ENCODE data around the gene FRMD8.

DNA sequence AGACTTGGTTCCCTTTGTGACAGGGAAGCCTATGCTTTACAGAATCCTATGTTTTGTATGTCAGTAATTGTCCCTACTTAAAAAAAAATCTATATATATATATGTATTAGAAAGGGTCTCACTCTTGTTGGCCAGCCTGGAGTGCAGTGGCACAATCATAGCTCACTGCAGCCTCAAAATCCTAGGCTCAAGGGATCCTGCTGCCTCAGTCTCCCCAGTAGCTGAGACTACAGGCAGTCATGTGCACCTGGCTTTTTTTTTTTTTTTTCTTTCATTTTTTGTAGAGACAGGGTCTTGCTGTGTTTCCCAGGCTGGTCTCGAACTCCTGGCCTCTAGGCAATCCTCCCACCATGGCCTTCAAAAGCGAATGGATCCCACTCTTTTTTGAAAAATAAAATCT, 34.1 kb downstream of the FRMD8 start:
- TF ChIP-seq, protein P1, sequence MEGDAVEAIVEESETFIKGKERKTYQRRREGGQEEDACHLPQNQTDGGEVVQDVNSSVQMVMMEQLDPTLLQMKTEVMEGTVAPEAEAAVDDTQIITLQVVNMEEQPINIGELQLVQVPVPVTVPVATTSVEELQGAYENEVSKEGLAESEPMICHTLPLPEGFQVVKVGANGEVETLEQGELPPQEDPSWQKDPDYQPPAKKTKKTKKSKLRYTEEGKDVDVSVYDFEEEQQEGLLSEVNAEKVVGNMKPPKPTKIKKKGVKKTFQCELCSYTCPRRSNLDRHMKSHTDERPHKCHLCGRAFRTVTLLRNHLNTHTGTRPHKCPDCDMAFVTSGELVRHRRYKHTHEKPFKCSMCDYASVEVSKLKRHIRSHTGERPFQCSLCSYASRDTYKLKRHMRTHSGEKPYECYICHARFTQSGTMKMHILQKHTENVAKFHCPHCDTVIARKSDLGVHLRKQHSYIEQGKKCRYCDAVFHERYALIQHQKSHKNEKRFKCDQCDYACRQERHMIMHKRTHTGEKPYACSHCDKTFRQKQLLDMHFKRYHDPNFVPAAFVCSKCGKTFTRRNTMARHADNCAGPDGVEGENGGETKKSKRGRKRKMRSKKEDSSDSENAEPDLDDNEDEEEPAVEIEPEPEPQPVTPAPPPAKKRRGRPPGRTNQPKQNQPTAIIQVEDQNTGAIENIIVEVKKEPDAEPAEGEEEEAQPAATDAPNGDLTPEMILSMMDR (IDR thresholded peaks at IDR 0.05; ENCODE audit: poor library complexity), result no peak
- TF ChIP-seq EZH2phosphoT487 (IDR thresholded peaks at IDR 0.05; ENCODE audit: low read depth, severe bottlenecking, unreplicated experiment), result no peak
- no peak for TF ChIP-seq EZH2 (IDR thresholded peaks at IDR 0.05; ENCODE audit: borderline replicate concordance)
